Neural progenitor cell (in vitro differentiated cells): Measurements from ENCODE around the gene PRPF8.
"Not testable (repeated sequence)": the region's sequence is repeated elsewhere in the genome, so short reads cannot be mapped to it uniquely, and the experiment has no call there.

Experiments
- EZH2 ChIP-seq: fragments of 200-600 bp; sonication (generic); IDR thresholded peaks from 2 replicates; pipeline ENCODE4 v1.6.1; 2017; ENCODE audit warnings: antibody characterized with exemption, mild to moderate bottlenecking, moderate library complexity
- EZH2phosphoT487 ChIP-seq: fragments of 200-600 bp; sonication (generic); IDR thresholded peaks from 2 replicates; pipeline ENCODE4 v1.6.1; 2017; ENCODE audit warnings: antibody characterized with exemption
- TF ChIP-seq, protein P1 (sequence below): fragments of 200-600 bp; sonication (generic); IDR thresholded peaks from 2 replicates; pipeline ENCODE4 v1.5.1; 2017; ENCODE audit warnings: antibody characterized with exemption, mild to moderate bottlenecking

DNA sequence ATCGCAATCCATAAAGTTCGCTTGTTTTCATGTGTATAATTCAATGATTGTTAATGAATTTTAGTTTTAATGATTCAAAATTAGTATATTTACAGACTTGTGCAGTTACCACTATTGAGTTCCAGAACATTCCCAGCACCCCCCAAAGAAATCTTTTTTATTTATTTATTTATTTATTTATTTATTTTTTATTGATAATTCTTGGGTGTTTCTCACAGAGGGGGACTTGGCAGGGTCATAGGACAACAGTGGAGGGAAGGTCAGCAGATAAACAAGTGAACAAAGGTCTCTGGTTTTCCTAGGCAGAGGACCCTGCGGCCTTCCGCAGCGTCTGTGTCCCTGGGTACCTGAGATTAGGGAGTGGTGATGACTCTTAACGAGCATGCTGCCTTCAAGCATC is 3.7 kb upstream of the PRPF8 start:
- TF ChIP-seq, protein P1, sequence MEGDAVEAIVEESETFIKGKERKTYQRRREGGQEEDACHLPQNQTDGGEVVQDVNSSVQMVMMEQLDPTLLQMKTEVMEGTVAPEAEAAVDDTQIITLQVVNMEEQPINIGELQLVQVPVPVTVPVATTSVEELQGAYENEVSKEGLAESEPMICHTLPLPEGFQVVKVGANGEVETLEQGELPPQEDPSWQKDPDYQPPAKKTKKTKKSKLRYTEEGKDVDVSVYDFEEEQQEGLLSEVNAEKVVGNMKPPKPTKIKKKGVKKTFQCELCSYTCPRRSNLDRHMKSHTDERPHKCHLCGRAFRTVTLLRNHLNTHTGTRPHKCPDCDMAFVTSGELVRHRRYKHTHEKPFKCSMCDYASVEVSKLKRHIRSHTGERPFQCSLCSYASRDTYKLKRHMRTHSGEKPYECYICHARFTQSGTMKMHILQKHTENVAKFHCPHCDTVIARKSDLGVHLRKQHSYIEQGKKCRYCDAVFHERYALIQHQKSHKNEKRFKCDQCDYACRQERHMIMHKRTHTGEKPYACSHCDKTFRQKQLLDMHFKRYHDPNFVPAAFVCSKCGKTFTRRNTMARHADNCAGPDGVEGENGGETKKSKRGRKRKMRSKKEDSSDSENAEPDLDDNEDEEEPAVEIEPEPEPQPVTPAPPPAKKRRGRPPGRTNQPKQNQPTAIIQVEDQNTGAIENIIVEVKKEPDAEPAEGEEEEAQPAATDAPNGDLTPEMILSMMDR: not testable (repeated sequence)
- TF ChIP-seq EZH2, EZH2phosphoT487: not testable (repeated sequence)
